SK-N-MC (cell line): ENCODE measurements around the gene FES.

Source experiments
- EZH2 ChIP-seq: fragments of 200-600 bp; sonication (generic); IDR thresholded peaks from one replicate; pipeline ENCODE4 v1.6.1; 2017; ENCODE audit warnings: antibody characterized with exemption
- POLR2AphosphoS5 ChIP-seq: IDR thresholded peaks from 2 replicates; pipeline ENCODE4 v1.6.1; 2012; ENCODE audit warnings: mild to moderate bottlenecking, low read depth, low read length, borderline replicate concordance

DNA sequence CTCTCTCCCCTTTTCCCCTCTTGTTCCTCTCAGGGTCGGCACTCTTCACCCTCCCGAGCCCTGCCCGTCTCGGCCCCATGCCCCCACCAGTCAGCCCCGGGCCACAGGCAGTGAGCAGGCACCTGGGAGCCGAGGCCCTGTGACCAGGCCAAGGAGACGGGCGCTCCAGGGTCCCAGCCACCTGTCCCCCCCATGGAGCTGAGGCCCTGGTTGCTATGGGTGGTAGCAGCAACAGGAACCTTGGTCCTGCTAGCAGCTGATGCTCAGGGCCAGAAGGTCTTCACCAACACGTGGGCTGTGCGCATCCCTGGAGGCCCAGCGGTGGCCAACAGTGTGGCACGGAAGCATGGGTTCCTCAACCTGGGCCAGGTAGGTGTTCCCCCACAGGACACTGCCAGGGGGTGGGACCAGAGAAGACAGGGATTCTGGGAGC, 8.7 kb upstream of the FES start:
- TF ChIP-seq POLR2AphosphoS5 (no peak), EZH2 (no peak)
